Hematopoietic multipotent progenitor cell treated with erythropoietin and hydrocortisone succinate and interleukin-3 and kit ligand, for 17 days (in vitro differentiated cells): ENCODE data around the gene CABLES2.

Source experiments
- DNase-seq: peaks from one replicate; pipeline ENCODE4 v3.0.0-alpha.2; 2015; ENCODE audit warnings: low spot score

The CABLES2 gene

DNA sequence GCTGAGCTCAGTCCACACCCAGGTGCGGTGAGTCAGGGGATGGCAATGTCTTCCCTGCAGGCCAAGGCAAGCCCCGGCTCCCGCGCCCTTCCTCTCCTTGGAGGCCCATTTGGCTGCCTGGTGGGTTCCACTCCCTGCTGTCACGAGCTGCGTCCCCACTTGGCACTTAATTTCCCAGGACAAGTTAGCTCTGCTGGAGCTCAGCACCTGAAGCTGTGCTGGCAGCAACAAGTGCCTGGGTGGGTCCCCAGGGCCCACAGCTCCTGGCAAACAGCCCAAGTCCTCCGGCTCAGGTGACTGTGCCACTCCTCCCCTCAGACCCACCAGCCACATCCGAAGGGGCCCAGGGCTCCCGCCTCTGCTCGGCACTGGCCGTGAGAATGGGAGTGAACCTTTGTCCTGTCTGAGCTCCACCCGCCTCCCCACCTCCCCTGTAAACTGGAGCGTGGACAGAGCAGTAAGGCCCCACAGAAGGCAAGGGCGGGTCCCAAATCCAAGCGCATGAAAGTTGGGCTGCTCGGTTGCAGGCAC is 56.9 kb downstream of the CABLES2 start:
- DNase-seq: no peak

DNA sequence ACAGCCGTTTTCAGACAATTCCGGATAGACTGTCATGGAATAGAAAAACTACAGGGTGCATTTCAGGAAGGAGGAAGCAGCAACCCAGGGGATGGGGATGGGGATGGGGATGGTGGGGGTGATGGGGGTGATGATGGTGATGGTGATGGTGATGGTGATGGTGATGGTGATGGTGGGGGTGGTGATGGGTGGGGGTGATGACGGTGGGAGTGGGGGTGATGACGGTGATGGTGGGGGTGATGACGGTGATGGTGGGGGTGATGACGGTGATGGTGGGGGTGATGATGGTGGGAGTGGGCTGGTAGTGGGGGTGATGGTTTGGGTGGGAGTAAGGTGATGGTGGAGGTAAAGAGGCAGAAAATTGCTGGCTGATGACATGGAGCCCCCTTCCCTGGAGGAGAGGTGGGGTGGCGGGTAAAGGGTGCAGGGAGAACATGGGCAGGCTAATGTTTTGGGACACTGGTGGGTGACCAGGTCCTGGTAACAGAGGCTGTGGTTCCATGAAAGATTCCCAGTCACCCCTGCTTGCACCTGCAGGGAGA is 57.5 kb downstream of the CABLES2 start:
- no peak for DNase-seq

DNA sequence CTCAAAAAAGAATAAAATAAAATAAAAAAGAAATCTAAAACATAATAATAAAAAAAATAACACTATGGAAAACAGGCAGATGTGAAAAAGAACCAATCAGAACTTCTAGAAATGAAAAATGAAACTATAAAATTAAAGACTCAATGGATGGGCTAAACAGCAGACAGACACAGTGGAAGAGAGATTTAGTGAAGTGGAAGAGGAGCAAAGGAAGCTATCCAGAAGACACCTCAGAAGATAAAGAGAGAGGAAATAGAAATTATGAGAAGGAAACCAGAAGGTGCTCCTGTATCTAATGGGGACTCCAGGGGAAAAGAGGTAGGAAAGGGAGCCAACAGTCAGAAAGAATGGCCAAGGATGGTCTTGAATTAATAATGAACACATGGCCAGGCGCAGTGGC is 58.5 kb downstream of the CABLES2 start:
- DNase-seq: no peak

DNA sequence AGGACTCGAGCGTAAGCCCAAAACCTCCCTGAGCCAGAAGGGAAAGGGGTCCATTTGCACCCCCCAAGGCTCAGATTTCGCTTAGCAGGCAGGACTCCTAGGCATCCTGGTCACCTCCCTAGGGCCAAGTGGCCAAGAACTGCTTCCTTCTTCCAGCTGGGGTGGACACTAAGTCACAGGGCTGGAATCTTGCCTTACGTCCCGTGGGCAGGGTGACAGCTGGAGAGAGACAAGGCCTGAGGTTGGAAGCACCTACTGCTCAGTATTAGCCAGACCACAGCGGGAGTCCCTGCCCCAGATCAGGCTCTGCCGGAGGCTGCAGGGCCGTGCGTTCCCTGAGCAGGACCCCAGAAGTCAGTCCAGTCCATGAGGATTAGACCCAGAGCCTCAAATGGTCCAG is 59.6 kb downstream of the CABLES2 start:
- DNase-seq: no peak

- DNase-seq: no peak
Observed at GRCh38 chr20:62347151-62347404, 60.0 kb downstream of the CABLES2 start.

GRCh38 chr20:62346398-62347150 is 60.5 kb downstream of the CABLES2 start:
- no peak for DNase-seq

DNA sequence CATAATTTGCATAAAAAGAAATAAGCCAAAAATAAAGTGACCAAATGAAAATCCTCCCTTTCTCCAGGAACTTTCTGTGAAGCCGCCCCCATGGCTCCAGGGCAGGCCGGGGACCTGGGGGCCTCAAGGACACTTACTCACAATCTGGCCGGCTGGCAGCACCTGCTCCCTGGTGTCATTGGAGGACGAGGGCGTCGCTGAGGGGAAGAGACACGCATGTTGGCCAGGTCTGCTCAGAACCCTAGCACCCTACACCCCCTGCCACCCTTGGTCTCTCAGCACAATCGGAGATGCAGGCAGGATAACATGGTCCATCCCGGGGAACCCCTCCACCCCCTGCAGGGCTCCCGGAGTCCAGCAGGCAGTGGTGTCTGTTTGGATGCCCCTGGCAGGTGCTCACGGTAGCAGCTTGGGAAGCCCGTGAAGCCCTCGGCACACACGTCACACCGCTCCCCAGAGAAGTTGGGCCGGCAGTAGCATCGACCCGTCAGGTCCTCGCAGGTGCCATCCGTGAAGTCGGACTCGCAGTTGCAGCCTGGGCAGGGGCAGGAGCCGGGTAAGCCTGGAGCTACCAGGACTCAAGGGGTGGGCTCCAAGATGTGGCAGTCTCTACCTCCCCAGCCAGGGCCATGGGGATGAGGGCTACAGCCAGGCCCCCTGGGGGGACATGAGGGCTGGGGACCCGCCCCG is 61.3 kb downstream of the CABLES2 start:
- DNase-seq: no peak

DNA sequence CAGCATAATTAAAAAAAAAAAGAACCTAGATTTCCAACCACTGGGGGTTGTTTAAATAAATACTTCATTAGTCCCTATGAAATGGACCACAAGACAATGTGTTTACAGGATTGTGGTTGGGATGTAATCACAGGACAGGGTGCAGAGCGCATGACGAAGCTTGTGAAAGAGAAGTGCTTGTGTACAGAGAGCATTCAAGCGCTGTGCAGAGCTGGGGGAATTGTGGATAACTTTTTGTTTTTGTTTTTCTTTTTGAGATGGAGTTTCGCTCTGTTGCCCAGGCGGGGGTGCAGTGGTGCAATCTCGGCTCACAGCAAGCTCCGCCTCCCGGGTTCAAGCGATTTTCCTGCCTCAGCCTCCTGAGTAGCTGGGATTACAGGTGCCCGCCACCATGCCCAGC is 62.3 kb downstream of the CABLES2 start:
- no peak for DNase-seq

GRCh38 chr20:62344092-62344491 is 63.0 kb downstream of the CABLES2 start:
- DNase-seq: no peak

- no peak for DNase-seq
Observed at GRCh38 chr20:62342910-62343309, 64.2 kb downstream of the CABLES2 start.

GRCh38 chr20:62339647-62340062 is 67.4 kb downstream of the CABLES2 start:
- DNase-seq: no peak
